UCSD-AML1 (cell line): ENCODE results near the gene HOMEZ.
A peak's percentile ranks its signal among the peaks of the same experiment; 100 is the strongest.
"Not testable (repeated sequence)": the region's sequence is repeated elsewhere in the genome, so short reads cannot be mapped to it uniquely, and the experiment has no call there.

Experiments
- DNase-seq: peaks from one replicate; lab custom pipeline; 2025; ENCODE audit not compliant: unreplicated experiment; lab: John Stamatoyannopoulos, UW

The HOMEZ gene

DNA sequence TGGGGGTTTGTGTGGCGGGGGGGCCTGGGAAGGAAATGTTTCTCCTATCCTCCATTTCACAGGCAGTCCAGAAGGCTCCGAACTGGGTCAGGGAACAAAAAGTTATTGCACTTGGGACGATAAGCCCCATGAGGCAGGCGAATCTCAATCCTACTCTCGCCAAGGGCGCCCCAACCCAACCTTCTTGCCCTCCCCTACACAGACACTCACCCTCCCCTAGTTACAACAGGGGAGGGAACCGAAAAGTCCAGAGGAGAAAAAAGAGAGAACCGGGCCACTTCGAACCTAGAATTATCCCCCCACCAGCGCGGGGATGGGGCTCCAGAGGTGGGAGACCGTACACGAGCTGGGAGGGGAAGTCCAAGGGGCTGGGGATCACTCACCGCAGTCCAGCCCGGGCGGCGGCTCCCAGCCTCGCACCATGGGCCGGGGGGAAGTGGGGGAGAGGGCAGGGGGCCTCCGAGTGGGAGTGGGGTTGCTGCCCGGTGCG, 357 bp downstream of the HOMEZ start:
- DNase-seq, result no peak

DNA sequence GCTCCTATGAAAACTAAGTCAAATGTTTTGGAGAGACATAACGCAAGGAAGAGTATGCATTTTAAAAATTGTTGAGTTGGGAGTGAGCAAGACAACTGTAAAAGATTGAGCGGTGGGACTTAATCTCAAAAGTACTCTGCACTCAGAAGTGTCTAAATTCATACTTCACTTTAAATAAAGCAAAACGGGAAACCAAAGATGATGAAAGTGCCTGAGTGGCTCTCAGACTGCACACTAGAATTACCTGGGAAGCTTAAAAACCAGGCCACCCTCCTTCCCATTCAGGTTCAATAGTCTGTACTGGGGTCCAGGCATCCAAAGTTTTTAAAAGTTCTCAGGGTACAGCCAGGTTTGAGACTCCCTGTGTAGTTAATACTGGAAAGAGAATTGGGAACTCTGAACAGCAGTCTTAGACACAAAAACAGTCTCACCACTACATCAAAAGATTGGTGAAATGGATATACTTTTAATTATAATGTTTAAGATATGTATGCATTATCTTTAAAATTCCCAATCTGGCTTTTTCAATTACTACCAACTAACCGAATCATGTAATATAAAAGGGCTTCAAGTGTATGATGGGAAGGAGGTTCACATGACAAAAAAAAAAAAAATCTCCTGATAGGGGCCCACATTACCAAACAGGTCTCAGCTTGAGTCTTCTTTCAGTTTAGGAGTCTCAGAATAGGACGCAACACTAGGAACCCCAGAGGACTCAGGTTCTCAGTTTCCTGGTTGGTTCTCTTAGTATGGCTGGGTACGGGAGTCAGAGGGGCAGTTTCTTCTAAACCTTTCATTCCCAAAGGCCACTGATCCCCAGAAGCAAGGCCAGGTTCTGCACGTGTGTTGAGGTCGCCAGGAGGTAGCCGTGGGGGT, 1.0 kb downstream of the HOMEZ start:
- DNase-seq, result no peak

- DNase-seq, result no peak
Observed at GRCh38 chr14:23281247-23281646, 4.7 kb downstream of the HOMEZ start.

DNA sequence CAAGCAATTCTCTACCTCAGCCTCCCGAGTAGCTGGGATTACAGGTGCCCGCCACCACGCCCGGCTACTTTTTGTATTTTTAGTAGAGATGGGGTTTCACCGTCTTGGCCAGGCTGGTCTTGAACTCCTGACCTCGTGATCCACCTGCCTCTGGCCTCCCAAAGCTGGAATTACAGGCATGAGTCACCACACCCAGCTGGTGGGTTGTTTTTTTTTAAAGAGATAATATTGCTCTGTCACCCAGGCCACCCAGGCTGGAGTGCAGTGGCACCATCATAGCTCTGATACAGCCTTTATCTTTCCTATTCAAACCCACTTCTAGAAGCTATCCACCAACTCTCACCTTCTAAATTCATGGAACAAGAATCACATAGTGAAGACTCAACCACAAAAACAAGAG, 8.0 kb downstream of the HOMEZ start:
- DNase-seq, result not testable (repeated sequence)

DNA sequence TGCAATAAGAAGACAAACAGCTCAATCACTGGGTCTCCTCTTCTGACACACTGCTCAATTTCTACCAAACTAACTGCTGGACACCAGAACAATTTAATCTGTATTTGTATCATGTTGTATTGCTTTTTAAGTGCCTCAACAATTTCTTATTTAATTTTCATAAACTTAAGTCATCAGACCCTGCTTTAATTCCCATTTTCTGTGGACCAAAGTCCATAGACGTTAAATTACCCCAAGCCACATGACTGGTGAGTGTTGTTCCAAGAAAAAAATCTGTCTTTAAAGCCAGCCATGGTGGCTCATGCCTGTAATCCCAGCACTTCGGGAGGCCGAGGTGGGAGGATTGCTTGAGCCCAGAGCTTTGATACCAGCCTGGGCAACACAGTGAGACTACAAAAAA, 8.7 kb downstream of the HOMEZ start:
- no peak for DNase-seq

DNA sequence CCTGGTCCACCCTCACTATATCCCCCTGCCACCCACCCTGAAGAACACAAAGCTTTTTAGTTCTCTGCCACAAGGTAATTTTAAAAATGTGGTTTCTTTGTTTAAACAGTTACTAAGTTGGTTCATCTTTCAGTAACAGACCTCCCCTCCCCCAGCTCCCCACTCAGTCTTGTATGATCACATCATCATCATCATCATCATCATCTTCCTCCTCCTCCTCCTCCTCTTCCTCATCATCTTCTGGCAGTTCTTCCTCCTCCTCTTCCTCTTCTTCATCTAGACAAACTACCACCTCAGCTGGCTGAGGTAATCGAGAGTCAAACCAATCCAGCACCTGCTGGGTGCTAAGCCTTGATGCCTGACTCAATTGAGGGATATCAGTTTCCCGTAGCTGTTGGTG, 10.5 kb downstream of the HOMEZ start:
- no peak for DNase-seq

DNA sequence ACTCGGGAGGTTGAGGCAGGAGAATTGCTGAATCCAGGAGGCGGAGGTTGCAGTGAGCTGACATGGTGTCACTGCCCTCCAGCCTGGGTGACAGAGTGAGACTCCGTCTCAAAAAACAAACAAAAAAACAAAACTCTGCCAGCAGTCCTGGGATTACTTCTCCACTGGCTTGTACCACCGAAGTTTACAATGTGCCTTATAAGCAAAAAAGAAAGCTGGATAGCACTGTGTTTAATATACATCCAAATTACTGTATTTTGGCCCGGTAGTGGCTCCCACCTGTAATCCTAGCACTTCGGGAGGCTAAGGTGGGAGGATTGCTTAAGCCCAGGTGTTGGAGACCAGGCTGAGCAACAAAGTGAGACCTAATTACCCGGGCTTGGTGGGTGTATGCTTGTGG, 16.7 kb downstream of the HOMEZ start:
- no peak for DNase-seq

GRCh38 chr14:23260849-23261248, 25.1 kb downstream of the HOMEZ start:
- DNase-seq, result not testable (repeated sequence)

- DNase-seq, result no peak
Observed at GRCh38 chr14:23259426-23259825, 26.5 kb downstream of the HOMEZ start.

DNA sequence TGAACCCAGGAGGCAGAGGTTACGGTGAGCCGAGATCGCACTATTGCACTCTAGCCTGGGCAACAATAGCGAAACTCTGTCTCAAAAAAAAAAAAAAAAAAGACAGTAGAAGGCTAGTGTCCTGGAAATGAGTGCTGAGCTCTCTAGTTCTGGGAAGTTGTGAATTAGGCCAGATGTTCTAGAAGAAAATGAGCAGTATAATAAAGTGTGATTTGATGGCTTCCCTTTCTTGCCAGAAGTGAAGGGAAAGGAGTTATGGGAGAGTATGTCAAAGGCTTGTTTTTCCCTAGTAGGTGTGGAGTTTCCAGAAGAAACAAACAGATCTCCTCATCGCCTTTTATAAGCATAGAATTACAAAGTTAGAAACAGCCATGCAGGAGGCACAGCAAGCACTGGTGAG, 27.7 kb downstream of the HOMEZ start:
- no peak for DNase-seq

GRCh38 chr14:23252420-23253333, 33.3 kb downstream of the HOMEZ start:
- DNase-seq, result no peak

- DNase-seq, result no peak
Observed at GRCh38 chr14:23252006-23252405, 33.9 kb downstream of the HOMEZ start.

GRCh38 chr14:23249824-23250223, 36.1 kb downstream of the HOMEZ start:
- DNase-seq, result no peak

DNA sequence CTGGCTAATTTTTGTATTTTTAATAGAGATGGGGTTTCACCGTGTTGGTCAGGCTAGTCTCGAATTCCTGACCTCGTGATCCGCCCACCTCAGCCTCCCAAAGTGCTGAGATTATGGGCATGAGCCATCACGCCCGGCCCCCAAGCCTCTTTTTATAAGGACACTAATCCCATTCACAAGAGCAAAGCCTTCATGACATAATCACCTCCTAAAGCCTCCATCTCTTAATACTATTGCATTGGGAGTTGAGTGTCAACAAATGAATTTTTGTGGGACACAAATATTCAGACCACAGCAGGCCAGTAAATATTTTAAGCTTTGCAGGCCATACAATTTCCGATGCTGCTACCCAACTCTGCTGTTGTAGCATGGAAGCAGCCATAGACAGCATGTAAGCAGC, 37.3 kb downstream of the HOMEZ start:
- DNase-seq, result no peak

DNA sequence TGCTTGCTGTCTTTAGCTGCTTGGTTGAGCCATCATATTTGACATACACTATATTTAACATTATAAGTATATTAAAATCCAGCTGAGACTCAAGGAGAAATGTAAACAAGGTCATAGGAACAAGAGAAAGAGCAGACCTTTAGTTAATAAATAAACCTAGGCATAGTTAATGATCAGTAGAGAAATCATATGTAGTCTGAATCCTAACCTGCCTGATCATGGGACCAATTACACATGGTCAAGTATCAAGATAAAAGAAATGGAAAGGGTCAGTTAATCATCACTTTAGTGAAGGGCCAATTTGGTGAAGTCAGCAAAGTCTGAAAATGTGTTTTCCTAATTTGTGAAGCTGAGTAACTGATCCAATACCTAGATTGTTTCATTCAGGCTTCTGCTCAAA, 40.6 kb downstream of the HOMEZ start:
- DNase-seq, result no peak

GRCh38 chr14:23243066-23243465, 42.9 kb downstream of the HOMEZ start:
- DNase-seq, result no peak

GRCh38 chr14:23242076-23242475, 43.9 kb downstream of the HOMEZ start:
- no peak for DNase-seq

DNA sequence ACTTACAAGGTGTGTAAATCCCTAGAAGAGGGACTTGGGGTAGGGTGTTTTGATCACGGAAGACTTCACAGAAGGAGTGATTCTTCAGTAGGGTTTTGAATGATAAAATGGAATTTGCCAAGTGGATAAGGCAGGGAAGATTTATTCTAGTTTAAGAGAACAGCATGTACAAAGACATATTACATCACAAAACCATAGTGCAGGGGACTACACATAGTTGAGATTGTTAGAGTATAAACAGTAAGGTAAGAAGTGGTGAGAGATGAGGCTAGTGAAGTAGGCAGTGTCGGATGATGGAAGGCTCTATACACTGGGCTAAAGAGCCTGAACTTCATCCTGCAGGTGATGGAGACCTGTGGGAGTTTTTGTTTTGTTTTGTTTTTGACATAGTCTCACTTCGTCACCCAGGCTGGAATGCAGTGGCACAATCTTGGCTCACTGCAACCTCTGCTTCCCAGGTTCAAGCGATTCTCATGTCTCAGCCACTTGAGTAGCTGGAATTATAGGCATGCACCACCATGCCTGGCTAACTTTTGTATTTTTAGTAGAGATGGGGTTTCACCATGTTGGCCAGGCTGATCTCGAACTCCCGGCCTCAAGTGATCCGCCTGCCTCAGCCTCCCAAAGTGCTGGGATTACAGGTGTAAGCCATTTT, 44.7 kb downstream of the HOMEZ start:
- not testable (repeated sequence) for DNase-seq

DNA sequence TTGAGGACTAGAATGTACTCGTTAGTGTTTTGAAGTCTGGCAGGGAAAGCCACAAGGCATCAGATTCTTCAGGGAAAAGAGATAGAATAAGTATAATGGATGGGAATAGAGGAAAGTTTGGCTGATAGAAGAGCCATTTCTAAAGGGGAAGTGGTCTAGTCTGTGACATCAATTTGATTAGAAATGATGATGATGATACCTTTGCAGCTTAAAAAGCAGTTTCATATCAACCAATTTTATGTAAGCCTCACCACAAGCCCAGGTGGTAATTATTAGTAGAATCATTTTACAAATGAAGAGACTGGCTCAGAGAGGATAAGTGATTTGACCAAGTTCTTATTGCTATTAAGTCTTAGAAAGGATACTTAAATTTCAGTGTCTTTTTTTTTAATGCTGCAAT, 45.3 kb downstream of the HOMEZ start:
- no peak for DNase-seq

- DNase-seq, result peak; percentile 68
Observed at GRCh38 chr14:23237772-23238594, 47.9 kb downstream of the HOMEZ start, which contains the start of gene RNF212B. RNF212B (plus strand) TSS chr14:23237936; CDS start chr14:23240346, 2,410 bp downstream.
